Measurements from ENCODE around the gene GPRC5C.
"Not testable (repeated sequence)": the region's sequence is repeated elsewhere in the genome, so short reads cannot be mapped to it uniquely, and the experiment has no call there.

DNA sequence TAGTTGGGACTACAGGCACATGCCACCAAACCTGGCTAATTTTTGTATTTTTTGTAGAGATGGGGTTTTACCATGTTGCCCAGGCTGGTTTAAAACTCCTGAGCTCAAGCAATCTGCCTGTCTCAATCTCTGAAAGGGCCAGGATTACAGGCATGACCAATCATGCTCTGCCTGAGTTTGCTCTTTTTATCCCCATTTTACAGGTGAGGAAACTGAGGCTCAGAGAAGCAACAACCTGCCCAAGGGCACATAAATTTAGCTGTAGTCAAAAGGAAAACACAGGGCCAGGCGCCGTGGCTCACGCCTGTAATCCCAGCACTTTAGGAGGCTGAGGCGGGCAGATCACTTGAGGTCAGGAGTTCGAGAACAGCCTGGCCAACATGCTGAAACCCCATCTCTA, 26.6 kb upstream of the GPRC5C start:
- not testable (repeated sequence) for TF ChIP-seq GLIS3 (CRISPR knock-in tag; IDR thresholded peaks at IDR 0.05); ISL1 (CRISPR knock-in tag; IDR thresholded peaks at IDR 0.05); TCF4 (CRISPR knock-in tag; IDR thresholded peaks at IDR 0.05; ENCODE audit: borderline replicate concordance); ZFP3 (CRISPR knock-in tag; IDR thresholded peaks at IDR 0.05); ZC3H10 (CRISPR knock-in tag; IDR thresholded peaks at IDR 0.05); CSDC2 (CRISPR knock-in tag; IDR thresholded peaks at IDR 0.05); ZFP30 (CRISPR knock-in tag; IDR thresholded peaks at IDR 0.05); PATZ1 (CRISPR knock-in tag; IDR thresholded peaks at IDR 0.05; ENCODE audit: borderline replicate concordance); POU6F1 (CRISPR knock-in tag; IDR thresholded peaks at IDR 0.05; ENCODE audit: borderline replicate concordance, low read depth)

Data from SK-N-SH treated with all-trans-retinoic acid at 6 μM for 48 hours (cell line).